Thyroid gland (tissue), 4 donors: ENCODE data around the gene FOXP2.

Experiments
- CTCF ChIP-seq, 6 experiments: fragments of 200-600 bp in 3 of 6; fragments of 450-650 bp in 3 of 6; sonication (generic) in 3 of 6; IDR thresholded peaks; one replicate each; pipeline ENCODE4 v1.5.1; 2016 to 2019; ENCODE audit warnings: antibody characterized with exemption in 6 of 6, mild to moderate bottlenecking in 2 of 6, inconsistent platforms in 1 of 6, moderate library complexity in 1 of 6
- POLR2A ChIP-seq, 2 donors: fragments of 450-650 bp; IDR thresholded peaks; one replicate each; pipeline ENCODE4 v1.6.1; 2017; ENCODE audit warnings: antibody characterized with exemption in 2 of 2, mild to moderate bottlenecking in 2 of 2, moderate library complexity in 1 of 2

GRCh38 chr7:114534953-114535352, 120.3 kb downstream of the FOXP2 start:
- TF ChIP-seq POLR2A (IDR thresholded peaks at IDR 0.05) (no peak), CTCF (IDR thresholded peaks at IDR 0.05) (no peak)
